ENCODE data around the gene CCNY. TPM values are rescaled to one million over a fixed set of nuclear protein-coding genes. Genes with fewer than 3 reads are reported as not detected.
"Not testable (repeated sequence)": the region's sequence is repeated elsewhere in the genome, so short reads cannot be mapped to it uniquely, and the experiment has no call there.

Gene CCNY
- total RNA-seq, 2 donors from 2014 or later, result 60.5 to 65.9 TPM

- Histone ChIP-seq H3K4me1 (ENCODE audit: control insufficient read depth, insufficient read depth, low read length) (no peaks in the 10 kb centered on the region), H3K27ac (ENCODE audit: low read depth, low read length) (no peak overlapping the region), H3K9ac (ENCODE audit: extremely low read depth, low read length, poor library complexity, severe bottlenecking) (no peak overlapping the region), H3K4me3 (ENCODE audit: low read length) (no peak overlapping the region), H3K27me3 (ENCODE audit: control insufficient read depth, insufficient read depth, low read length, poor library complexity, severe bottlenecking) (no peaks in the 10 kb centered on the region), H3K9me3 (ENCODE audit: control insufficient read depth, low read length) (peaks cover 34% of the 10 kb centered on the region), H3K36me3 (ENCODE audit: control insufficient read depth, insufficient read depth, low read length) (peaks cover 76% of the 10 kb centered on the region)
- Mint-ChIP-seq H3K36me3 (ENCODE audit: low read depth) (peaks cover 81% of the 10 kb centered on the region), H3K27me3 (ENCODE audit: insufficient read depth) (no peaks in the 10 kb centered on the region), H3K4me3 (no peak overlapping the region), H3K4me1 (peaks cover 6% of the 10 kb centered on the region), H3K27ac (no peak overlapping the region), H3K9me3 (peaks cover 34% of the 10 kb centered on the region)
- 91 to 93% methylated on average over 3 to 4 of the region's 4 CpGs for WGBS, 2 experiments (ENCODE audit: insufficient coverage in 1 of 2, insufficient read length in 1 of 2)
- DNase-seq, result no peak
- no peak for TF ChIP-seq CTCF (conservative IDR thresholded peaks at IDR 0.05)
Observed at GRCh38 chr10:35533565-35533964, 197.3 kb downstream of the CCNY start.

- Histone ChIP-seq H3K4me3 (ENCODE audit: low read length) (no peak overlapping the region), H3K27ac (ENCODE audit: low read depth, low read length) (no peak overlapping the region), H3K9ac (ENCODE audit: extremely low read depth, low read length, poor library complexity, severe bottlenecking) (no peak overlapping the region), H3K9me3 (ENCODE audit: control insufficient read depth, low read length) (peaks cover 34% of the 10 kb centered on the region), H3K36me3 (ENCODE audit: control insufficient read depth, insufficient read depth, low read length) (peaks cover 80% of the 10 kb centered on the region), H3K27me3 (ENCODE audit: control insufficient read depth, insufficient read depth, low read length, poor library complexity, severe bottlenecking) (no peaks in the 10 kb centered on the region), H3K4me1 (ENCODE audit: control insufficient read depth, insufficient read depth, low read length) (no peaks in the 10 kb centered on the region)
- WGBS, 2 experiments (ENCODE audit: insufficient coverage in 1 of 2, insufficient read length in 1 of 2), result 93 to 100% methylated on average over 2 to 3 of the region's 3 CpGs
- Mint-ChIP-seq H3K4me1 (peaks cover 6% of the 10 kb centered on the region), H3K36me3 (ENCODE audit: low read depth) (peaks cover 91% of the 10 kb centered on the region), H3K9me3 (peaks cover 34% of the 10 kb centered on the region), H3K27me3 (ENCODE audit: insufficient read depth) (no peaks in the 10 kb centered on the region), H3K27ac (no peak overlapping the region), H3K4me3 (no peak overlapping the region)
- no peak for TF ChIP-seq CTCF (conservative IDR thresholded peaks at IDR 0.05)
- DNase-seq, result no peak
Observed at GRCh38 chr10:35535136-35535535, 198.8 kb downstream of the CCNY start.

GRCh38 chr10:35536789-35537188 lies 200.5 kb downstream of the CCNY start:
- peaks cover 71% of the 10 kb centered on the region for H3K36me3 ChIP-seq (ENCODE audit: control insufficient read depth, insufficient read depth, low read length)
- no peak for DNase-seq
- H3K9me3 Mint-ChIP-seq, result peaks cover 34% of the 10 kb centered on the region
- no peak for TF ChIP-seq CTCF (conservative IDR thresholded peaks at IDR 0.05)
- no peaks in the 10 kb centered on the region for H3K27me3 Mint-ChIP-seq (ENCODE audit: insufficient read depth)
- H3K9me3 ChIP-seq (ENCODE audit: control insufficient read depth, low read length), result peaks cover 34% of the 10 kb centered on the region
- peaks cover 83% of the 10 kb centered on the region for H3K36me3 Mint-ChIP-seq (ENCODE audit: low read depth)
- H3K4me1 Mint-ChIP-seq, result peaks cover 6% of the 10 kb centered on the region
- no peak overlapping the region for H3K9ac ChIP-seq (ENCODE audit: extremely low read depth, low read length, poor library complexity, severe bottlenecking)
- no peak overlapping the region for H3K27ac ChIP-seq (ENCODE audit: low read depth, low read length)
- no peaks in the 10 kb centered on the region for H3K27me3 ChIP-seq (ENCODE audit: control insufficient read depth, insufficient read depth, low read length, poor library complexity, severe bottlenecking)
- 85 to 90% methylated on average over 4 of the region's 4 CpGs for WGBS, 2 experiments (ENCODE audit: insufficient coverage in 1 of 2, insufficient read length in 1 of 2)
- no peak overlapping the region for H3K4me3 Mint-ChIP-seq
- no peak overlapping the region for H3K4me3 ChIP-seq (ENCODE audit: low read length)
- no peak overlapping the region for H3K27ac Mint-ChIP-seq
- H3K4me1 ChIP-seq (ENCODE audit: control insufficient read depth, insufficient read depth, low read length), result no peaks in the 10 kb centered on the region

- H3K27ac Mint-ChIP-seq; H3K4me3 ChIP-seq (ENCODE audit: low read length); H3K27ac ChIP-seq (ENCODE audit: low read depth, low read length); H3K4me1 Mint-ChIP-seq; H3K4me3 Mint-ChIP-seq; H3K27me3 Mint-ChIP-seq (ENCODE audit: insufficient read depth); H3K27me3 ChIP-seq (ENCODE audit: control insufficient read depth, insufficient read depth, low read length, poor library complexity, severe bottlenecking); H3K9ac ChIP-seq (ENCODE audit: extremely low read depth, low read length, poor library complexity, severe bottlenecking); H3K4me1 ChIP-seq (ENCODE audit: control insufficient read depth, insufficient read depth, low read length); DNase-seq: not testable (repeated sequence)
- Mint-ChIP-seq H3K9me3 (peaks cover 34% of the 10 kb centered on the region), H3K36me3 (ENCODE audit: low read depth) (peaks cover 77% of the 10 kb centered on the region)
- H3K36me3 ChIP-seq (ENCODE audit: control insufficient read depth, insufficient read depth, low read length), result peaks cover 72% of the 10 kb centered on the region
- H3K9me3 ChIP-seq (ENCODE audit: control insufficient read depth, low read length), result peaks cover 34% of the 10 kb centered on the region
- 92 to 100% methylated on average over 1 to 3 of the region's 3 CpGs for WGBS, 2 experiments (ENCODE audit: insufficient coverage in 1 of 2, insufficient read length in 1 of 2)
Observed at GRCh38 chr10:35537925-35538324, 201.6 kb downstream of the CCNY start.
